IMR-90 (cell line): ENCODE measurements around the gene NENF. TPM values are rescaled to one million over a fixed set of nuclear protein-coding genes. Genes with fewer than 3 reads are reported as not detected.

Experiments
- ATAC-seq: fragments of 200-7000 bp; cut with Tn5 transposase; 2 replicates; pipeline ENCODE4 v1.9.1; 2020; ENCODE audit warnings: low read depth, mild to moderate bottlenecking, moderate library complexity
- BruUV-seq: library from RNA; stranded (reverse); fragments of 400-500 nt; replicated peaks from 2 replicates; lab custom pipeline; 2021; lab: Mats Ljungman, UMichigan
- CTCF ChIA-PET: fragments of 300-600 bp; formaldehyde crosslinking; extraction: SDS; loops from one replicate; lab custom pipeline; 2021; ENCODE audit warnings: antibody characterized with exemption; lab: Yijun Ruan, JAX
- POLR2A ChIA-PET: fragments of 300-600 bp; sonication (Branson Sonifier 250); formaldehyde crosslinking; loops from one replicate; lab custom pipeline; 2022; ENCODE audit warnings: antibody characterized with exemption; ENCODE audit not compliant: unreplicated experiment; lab: Charles Lee
- DNase-seq: peaks from one replicate; pipeline ENCODE4 v3.0.0; 2013
- H2AFZ ChIP-seq: replicated peaks from 2 replicates; pipeline ENCODE3; 2013; ENCODE audit warnings: low read length, mild to moderate bottlenecking; ENCODE audit not compliant: poor library complexity
- H2AK5ac ChIP-seq: 2 replicates; pipeline ENCODE4 v1.6.1; 2013; ENCODE audit warnings: low read depth, low read length, inconsistent platforms
- H2AK9ac ChIP-seq: replicated peaks from 2 replicates; pipeline ENCODE3; 2013; ENCODE audit warnings: mild to moderate bottlenecking, low read depth, low read length, moderate library complexity; ENCODE audit not compliant: poor library complexity
- H2BK120ac ChIP-seq: 2 replicates; pipeline ENCODE4 v1.6.1; 2013; ENCODE audit warnings: low read depth, low read length, inconsistent platforms
- H2BK15ac ChIP-seq: 3 replicates; pipeline ENCODE4 v1.6.1; 2013; ENCODE audit warnings: low read depth, low read length, inconsistent platforms
- H2BK20ac ChIP-seq: 2 replicates; pipeline ENCODE4 v1.6.1; 2013; ENCODE audit warnings: low read depth, mild to moderate bottlenecking, inconsistent platforms, low read length, moderate library complexity
- H2BK5ac ChIP-seq: 2 replicates; pipeline ENCODE4 v1.6.1; 2013; ENCODE audit warnings: mild to moderate bottlenecking, low read depth, low read length, inconsistent platforms; ENCODE audit not compliant: poor library complexity, severe bottlenecking
- H3K14ac ChIP-seq: replicated peaks from 2 replicates; pipeline ENCODE4 v1.6.1; 2013; ENCODE audit warnings: low read depth, low read length, inconsistent platforms
- H3K18ac ChIP-seq: 2 replicates; pipeline ENCODE4 v1.6.1; 2013; ENCODE audit warnings: low read depth, low read length, control low read depth
- H3K23ac ChIP-seq: 2 replicates; pipeline ENCODE4 v1.6.1; 2013; ENCODE audit warnings: low read depth, low read length, inconsistent platforms
- H3K27ac ChIP-seq: 2 replicates; pipeline ENCODE4 v1.5.1; 2013; ENCODE audit warnings: mild to moderate bottlenecking, control low read depth, low read length; ENCODE audit not compliant: insufficient read depth
- H3K27me3 ChIP-seq: 2 replicates; pipeline ENCODE4 v1.6.1; 2013; ENCODE audit warnings: low read length; ENCODE audit not compliant: control insufficient read depth, insufficient read depth
- H3K36me3 ChIP-seq: 2 replicates; pipeline ENCODE4 v1.6.1; 2013; ENCODE audit warnings: low read length, mixed read lengths; ENCODE audit not compliant: control insufficient read depth, insufficient read depth
- H3K4ac ChIP-seq: 2 replicates; pipeline ENCODE4 v1.6.1; 2013; ENCODE audit warnings: low read depth, low read length, inconsistent platforms
- H3K4me1 ChIP-seq: 2 replicates; pipeline ENCODE4 v1.6.1; 2013; ENCODE audit warnings: low read length, mixed read lengths; ENCODE audit not compliant: control insufficient read depth, insufficient read depth
- H3K4me2 ChIP-seq: 2 replicates; pipeline ENCODE4 v1.6.1; 2013; ENCODE audit warnings: low read depth, mild to moderate bottlenecking, control low read depth, low read length, moderate library complexity
- H3K4me3 ChIP-seq: 2 replicates; pipeline ENCODE4 v1.5.1; 2013; ENCODE audit warnings: low read depth, mild to moderate bottlenecking, control low read depth, low read length, moderate library complexity; ENCODE audit not compliant: insufficient read depth
- H3K56ac ChIP-seq: 2 replicates; pipeline ENCODE4 v1.6.1; 2013; ENCODE audit warnings: low read length, inconsistent platforms; ENCODE audit not compliant: insufficient read depth; ENCODE audit errors: extremely low read depth
- H3K79me1 ChIP-seq, 2 experiments: 2 replicates each; pipeline ENCODE4 v1.6.1; 2013; ENCODE audit warnings: low read length in 2 of 2, inconsistent platforms in 1 of 2, low read depth in 1 of 2
- H3K9ac ChIP-seq: 2 replicates; pipeline ENCODE4 v1.6.1; 2013; ENCODE audit warnings: low read depth, low read length, control low read depth
- H3K9me1 ChIP-seq: 2 replicates; pipeline ENCODE4 v1.6.1; 2013; ENCODE audit warnings: low read length, inconsistent platforms; ENCODE audit not compliant: insufficient read depth
- H3K9me3 ChIP-seq: 2 replicates; pipeline ENCODE4 v1.6.1; 2013; ENCODE audit warnings: low read length; ENCODE audit not compliant: control insufficient read depth, insufficient read depth
- H4K20me1 ChIP-seq: 2 replicates; pipeline ENCODE4 v1.6.1; 2013; ENCODE audit warnings: low read length, inconsistent platforms; ENCODE audit not compliant: insufficient read depth
- H4K5ac ChIP-seq: 2 replicates; pipeline ENCODE4 v1.6.1; 2013; ENCODE audit warnings: mild to moderate bottlenecking, low read depth, low read length, control low read depth
- H4K8ac ChIP-seq, 2 experiments: 2 replicates each; pipeline ENCODE4 v1.6.1; 2013; ENCODE audit warnings: low read depth in 2 of 2, low read length in 2 of 2, control low read depth in 1 of 2, inconsistent platforms in 1 of 2
- H4K91ac ChIP-seq: 2 replicates; pipeline ENCODE4 v1.6.1; 2013; ENCODE audit warnings: low read depth, low read length, inconsistent platforms; ENCODE audit not compliant: insufficient read depth
- CEBPB ChIP-seq: IDR thresholded peaks from 2 replicates; pipeline ENCODE4 v1.6.1; 2012; ENCODE audit warnings: low read depth, low read length, improper control_type of control experiment
- MXI1 ChIP-seq: IDR thresholded peaks from 2 replicates; pipeline ENCODE4 v1.6.1; 2012; ENCODE audit warnings: low read depth, mild to moderate bottlenecking, low read length, moderate library complexity, borderline replicate concordance
- POLR2A ChIP-seq: IDR thresholded peaks from 2 replicates; pipeline ENCODE4 v1.6.1; 2012; ENCODE audit warnings: mild to moderate bottlenecking, low read depth, low read length
- RCOR1 ChIP-seq: IDR thresholded peaks from 2 replicates; pipeline ENCODE4 v1.6.1; 2012; ENCODE audit warnings: mild to moderate bottlenecking, low read length, improper control_type of control experiment; ENCODE audit not compliant: insufficient replicate concordance
- RFX5 ChIP-seq: IDR thresholded peaks from 2 replicates; pipeline ENCODE4 v1.8.0; 2012; ENCODE audit warnings: low read depth, mild to moderate bottlenecking, low read length, moderate library complexity
- USF2 ChIP-seq: fragments of 150-350 bp; IDR thresholded peaks from 2 replicates; pipeline ENCODE4 v1.6.1; 2017; ENCODE audit warnings: mild to moderate bottlenecking, antibody characterized with exemption, low read length, low read depth
- WGBS, 2 experiments: methylation state at CpG; one replicate each; pipeline versions ENCODE4 v1.1.5 to v1.1.7; 2013; ENCODE audit warnings: missing lambda C conversion rate in 2 of 2; ENCODE audit not compliant: insufficient read length in 1 of 2; ENCODE audit errors: extremely low coverage in 2 of 2; 5-methylcytosine and 5-hydroxymethylcytosine counted together
- dilution Hi-C: fragments of 300-500 bp; cut with HindIII; formaldehyde crosslinking; loops from one replicate; pipeline ENCODE4 v1.14.3; 2018; ENCODE audit warnings: low sequenced_read_pairs; ENCODE audit not compliant: unreplicated experiment
- in situ Hi-C: fragments of 300-500 bp; cut with MboI; formaldehyde crosslinking; loops from 3 replicates; pipeline ENCODE4 v1.14.3; 2019; ENCODE audit warnings: low sequenced_read_pairs, inconsistent platforms, mixed read lengths
- intact Hi-C: fragments of 100-400 bp; cut with micrococcal nuclease; formaldehyde crosslinking; loops from 2 replicates; pipeline ENCODE4 v1.10.0; 2022
- polyA plus RNA-seq, 3 experiments: library from polyadenylated mRNA; depleted of rRNA; stranded (reverse); fragments of >200 nt; gene quantifications; 2 replicates each; pipeline ENCODE4 v1.2.3, GENCODE V29; 2012; ENCODE audit warnings: low replicate concordance in 1 of 3
- total RNA-seq: library from RNA; depleted of rRNA; stranded (reverse); fragments of >200 nt; gene quantifications from 2 replicates; pipeline ENCODE4 v1.2.3, GENCODE V29; 2012

Gene NENF
- total and polyA plus RNA-seq, 2 of the 4 experiments (the other 2 are of a cell fraction) = 16.0 to 40.4 TPM

GRCh38 chr1:212423879-212424278 lies 8.8 kb upstream of the NENF start:
- H4K8ac ChIP-seq = no peak overlapping the region
- no peak overlapping the region for H2BK120ac ChIP-seq
- H3K36me3 ChIP-seq = no peaks in the 10 kb centered on the region
- H2AFZ ChIP-seq = no peak overlapping the region
- no peaks in the 10 kb centered on the region for H4K20me1 ChIP-seq
- WGBS, 2 experiments = no CpG with 5 or more reads among the region's 3 CpGs
- no peaks in the 10 kb centered on the region for H3K9me3 ChIP-seq
- no peak for DNase-seq
- peaks cover 21% of the 10 kb centered on the region for H3K27me3 ChIP-seq
- H3K18ac ChIP-seq = no peak overlapping the region
- no peak overlapping the region for H2BK20ac ChIP-seq
- H3K27ac ChIP-seq = no peak overlapping the region
- intact Hi-C loops (loop anchor here (2.0 kb wide), 1 partner anchor 35 kb away; no protein-coding TSS in a partner anchor), dilution Hi-C loops (no loop called here), in situ Hi-C loops (no loop called here)
- no peak overlapping the region for H2BK15ac ChIP-seq
- no TSS peak for BruUV-seq
- POLR2A ChIA-PET = no interaction called here
- no peak overlapping the region for H4K91ac ChIP-seq
- no peak overlapping the region for H3K14ac ChIP-seq
- H3K79me1 ChIP-seq = no peaks in the 10 kb centered on the region
- no peak overlapping the region for H3K56ac ChIP-seq
- H2BK5ac ChIP-seq = no peak overlapping the region
- H4K5ac ChIP-seq = no peak overlapping the region
- CTCF ChIA-PET = no interaction called here
- no peaks in the 10 kb centered on the region for H3K4me1 ChIP-seq
- no peak overlapping the region for H3K4me3 ChIP-seq
- H3K23ac ChIP-seq = no peak overlapping the region
- H2AK5ac ChIP-seq = no peak overlapping the region
- ATAC-seq = no peak
- H3K9me1 ChIP-seq = no peaks in the 10 kb centered on the region
- no peak overlapping the region for H3K9ac ChIP-seq
- no peak overlapping the region for H2AK9ac ChIP-seq
- no peak for TF ChIP-seq POLR2A
- TF ChIP-seq MXI1 = no peak
- no peak for TF ChIP-seq USF2
- TF ChIP-seq RFX5 = no peak
- no peak for TF ChIP-seq RCOR1
- TF ChIP-seq CEBPB = no peak
- H3K4ac ChIP-seq = no peak overlapping the region
- no peak overlapping the region for H3K4me2 ChIP-seq
